Measurements from ENCODE around the gene SHANK3. TPM values are rescaled to one million over a fixed set of nuclear protein-coding genes. Genes with fewer than 3 reads are reported as not detected.

SHANK3 gene
- total and polyA plus RNA-seq, 3 donors from 2014 or later, result 6.3 to 16.0 (median 11.4) TPM

- no peaks in the 10 kb centered on the region for H3K27me3 ChIP-seq
- peaks cover 10% of the 10 kb centered on the region for H3K4me1 ChIP-seq
- intact Hi-C loops (cut with DNase I; ENCODE audit: low total_unique reads), result no loop called here
- WGBS, 2 donors, result 83 to 90% methylated on average over 9 to 15 of the region's 16 CpGs
- H3K4me3 ChIP-seq, result no peak overlapping the region
- H3K27ac ChIP-seq, result no peak overlapping the region
- DNase-seq, result no peak
- H3K36me3 ChIP-seq (ENCODE audit: low read depth, missing control alignments), result no peaks in the 10 kb centered on the region
- H3K9me3 ChIP-seq, result no peaks in the 10 kb centered on the region
- no peak for TF ChIP-seq POLR2A (IDR thresholded peaks at IDR 0.05)
- TF ChIP-seq, protein P1, sequence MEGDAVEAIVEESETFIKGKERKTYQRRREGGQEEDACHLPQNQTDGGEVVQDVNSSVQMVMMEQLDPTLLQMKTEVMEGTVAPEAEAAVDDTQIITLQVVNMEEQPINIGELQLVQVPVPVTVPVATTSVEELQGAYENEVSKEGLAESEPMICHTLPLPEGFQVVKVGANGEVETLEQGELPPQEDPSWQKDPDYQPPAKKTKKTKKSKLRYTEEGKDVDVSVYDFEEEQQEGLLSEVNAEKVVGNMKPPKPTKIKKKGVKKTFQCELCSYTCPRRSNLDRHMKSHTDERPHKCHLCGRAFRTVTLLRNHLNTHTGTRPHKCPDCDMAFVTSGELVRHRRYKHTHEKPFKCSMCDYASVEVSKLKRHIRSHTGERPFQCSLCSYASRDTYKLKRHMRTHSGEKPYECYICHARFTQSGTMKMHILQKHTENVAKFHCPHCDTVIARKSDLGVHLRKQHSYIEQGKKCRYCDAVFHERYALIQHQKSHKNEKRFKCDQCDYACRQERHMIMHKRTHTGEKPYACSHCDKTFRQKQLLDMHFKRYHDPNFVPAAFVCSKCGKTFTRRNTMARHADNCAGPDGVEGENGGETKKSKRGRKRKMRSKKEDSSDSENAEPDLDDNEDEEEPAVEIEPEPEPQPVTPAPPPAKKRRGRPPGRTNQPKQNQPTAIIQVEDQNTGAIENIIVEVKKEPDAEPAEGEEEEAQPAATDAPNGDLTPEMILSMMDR (IDR thresholded peaks at IDR 0.05), result no peak
These were observed 39.1 kb downstream of the SHANK3 start for GRCh38 chr22:50711446-50712340.

- H3K4me3 ChIP-seq, result no peak overlapping the region
- H3K27ac ChIP-seq, result no peak overlapping the region
- WGBS, 2 donors, result 83 to 94% methylated on average over 7 to 9 of the region's 9 CpGs
- no peaks in the 10 kb centered on the region for H3K27me3 ChIP-seq
- H3K36me3 ChIP-seq (ENCODE audit: low read depth, missing control alignments), result no peaks in the 10 kb centered on the region
- intact Hi-C loops (cut with DNase I; ENCODE audit: low total_unique reads), result no loop called here
- TF ChIP-seq, protein P1 (IDR thresholded peaks at IDR 0.05), result no peak
- H3K9me3 ChIP-seq, result no peaks in the 10 kb centered on the region
- peaks cover 10% of the 10 kb centered on the region for H3K4me1 ChIP-seq
- no peak for DNase-seq
These were observed 39.9 kb downstream of the SHANK3 start for GRCh38 chr22:50712341-50713007.

DNA sequence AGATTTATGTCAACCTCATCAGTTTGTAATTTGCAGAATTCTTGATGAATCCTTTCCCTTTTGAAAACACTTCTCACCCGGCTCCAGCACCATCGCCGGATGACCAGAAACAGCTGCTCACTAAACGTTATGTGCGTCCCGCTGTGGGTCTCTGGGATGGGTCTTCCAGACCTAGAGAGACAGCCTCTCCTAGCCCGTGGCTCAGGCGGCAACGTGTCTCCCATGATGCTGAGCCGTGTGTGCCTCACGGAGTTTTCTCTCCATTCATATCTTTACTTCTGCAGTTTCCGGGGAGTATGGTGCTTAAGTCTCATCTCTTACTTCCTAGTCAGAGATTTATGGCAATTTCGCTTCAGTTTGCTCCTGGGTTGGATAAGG is 40.4 kb downstream of the SHANK3 start:
- intact Hi-C loops (cut with DNase I; ENCODE audit: low total_unique reads), result no loop called here
- no peak overlapping the region for H3K4me3 ChIP-seq
- 76 to 84% methylated on average over 13 of the region's 13 CpGs for WGBS, 2 donors
- no peaks in the 10 kb centered on the region for H3K36me3 ChIP-seq (ENCODE audit: low read depth, missing control alignments)
- DNase-seq, result no peak
- no peaks in the 10 kb centered on the region for H3K27me3 ChIP-seq
- no peaks in the 10 kb centered on the region for H3K9me3 ChIP-seq
- H3K4me1 ChIP-seq, result peaks cover 10% of the 10 kb centered on the region
- no peak overlapping the region for H3K27ac ChIP-seq
- TF ChIP-seq, protein P1 (IDR thresholded peaks at IDR 0.05), result no peak
- no peak for TF ChIP-seq POLR2A (IDR thresholded peaks at IDR 0.05)

DNA sequence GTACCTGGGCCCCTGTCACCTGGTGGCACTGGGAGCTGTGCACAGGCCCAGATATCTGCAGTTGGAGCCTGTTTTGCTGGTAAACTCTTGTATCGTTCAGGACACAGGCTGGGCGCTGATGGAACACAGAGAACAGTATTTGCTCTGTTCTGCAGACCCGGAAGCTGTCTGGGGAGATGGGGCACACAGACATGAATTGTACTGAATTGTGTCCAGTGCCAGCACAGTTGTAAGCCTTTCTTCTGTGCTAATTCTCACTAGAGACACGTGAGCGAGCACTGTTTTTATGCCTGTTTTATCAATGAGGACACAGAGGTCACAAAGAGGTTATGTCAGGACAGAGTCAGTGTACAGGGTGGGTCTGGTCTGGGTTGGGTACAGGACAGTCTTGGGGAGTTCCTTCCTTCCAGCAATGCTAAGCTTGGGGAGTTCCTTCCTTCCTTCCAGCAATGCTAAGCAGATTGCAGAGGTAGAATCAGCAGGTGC is 41.0 kb downstream of the SHANK3 start:
- Histone ChIP-seq H3K27ac (no peak overlapping the region), H3K36me3 (ENCODE audit: low read depth, missing control alignments) (no peaks in the 10 kb centered on the region), H3K4me1 (peaks cover 10% of the 10 kb centered on the region), H3K9me3 (no peaks in the 10 kb centered on the region), H3K4me3 (no peak overlapping the region), H3K27me3 (no peaks in the 10 kb centered on the region)
- TF ChIP-seq, protein P1 (IDR thresholded peaks at IDR 0.05), result no peak
- no peak for TF ChIP-seq POLR2A (IDR thresholded peaks at IDR 0.05)
- peak; percentile 76 for DNase-seq
- intact Hi-C loops (cut with DNase I; ENCODE audit: low total_unique reads), result no loop called here
- 70 to 73% methylated on average over 5 of the region's 5 CpGs for WGBS, 2 donors
